ENCODE results near the gene NMNAT3.

- TF ChIP-seq CTCF (IDR thresholded peaks at IDR 0.05; ENCODE audit: low read depth, low read length) (no peak), EZH2phosphoT487 (IDR thresholded peaks at IDR 0.05; ENCODE audit: low read depth) (no peak)
Observed at GRCh38 chr3:139530717-139531116, 147.1 kb downstream of the NMNAT3 start.

All from OCI-LY3 (cell line).